Endothelial cell of umbilical vein (primary cell): ENCODE results near the gene KCNK10. TPM values are rescaled to one million over a fixed set of nuclear protein-coding genes. Genes with fewer than 3 reads are reported as not detected.

Source experiments
- BruUV-seq: library from RNA; stranded (reverse); fragments of 400-500 nt; replicated peaks from 2 replicates; lab custom pipeline; 2021; lab: Mats Ljungman, UMichigan
- CTCF ChIA-PET: fragments of 300-600, 350-600 bp; sonication (Branson Sonifier 250); formaldehyde crosslinking; loops from one replicate; lab custom pipeline; 2021; ENCODE audit warnings: antibody characterized with exemption, inconsistent platforms; lab: Charles Lee
- POLR2A ChIA-PET: fragments of 300-600, 350-600 bp; sonication (Branson Sonifier 250); formaldehyde crosslinking; loops from one replicate; lab custom pipeline; 2021; ENCODE audit warnings: antibody characterized with exemption, inconsistent platforms; lab: Charles Lee
- DNase-seq: peaks from one replicate; pipeline ENCODE4 v3.0.0-alpha.2; 2011; ENCODE audit warnings: low read depth, low spot score
- FAIRE-seq: peaks from 2 replicates; lab custom pipeline; 2011; peaks lifted over from hg19 to GRCh38; lab: Jason Lieb, UNC
- H2AFZ ChIP-seq: 2 replicates; pipeline ENCODE4 v1.6.0; 2012; ENCODE audit warnings: low read depth, low read length, control low read depth, inconsistent platforms
- H3K27ac ChIP-seq: 2 replicates; pipeline ENCODE4 v1.5.1; 2011; ENCODE audit warnings: low read depth, mild to moderate bottlenecking, control low read depth, low read length, moderate library complexity; ENCODE audit not compliant: insufficient read depth
- H3K27me3 ChIP-seq, 2 experiments: 2 replicates each; pipeline versions ENCODE4 v1.6.0 to v1.6.1; 2011; ENCODE audit warnings: low read length in 2 of 2, mixed read lengths in 1 of 2; ENCODE audit not compliant: control insufficient read depth in 2 of 2, insufficient read depth in 2 of 2
- H3K36me3 ChIP-seq, 2 experiments: 2 replicates in 1 of 2; 3 replicates in 1 of 2; pipeline ENCODE4 v1.5.1; 2011; ENCODE audit warnings: low read length in 2 of 2, mild to moderate bottlenecking in 1 of 2, moderate library complexity in 1 of 2; ENCODE audit not compliant: control insufficient read depth in 2 of 2, insufficient read depth in 2 of 2; ENCODE audit errors: extremely low read depth in 1 of 2
- H3K4me1 ChIP-seq: 3 replicates; pipeline ENCODE4 v1.5.1; 2011; ENCODE audit warnings: mild to moderate bottlenecking, low read length; ENCODE audit not compliant: control insufficient read depth, insufficient read depth; ENCODE audit errors: extremely low read depth
- H3K4me2 ChIP-seq: 2 replicates; pipeline ENCODE4 v1.6.1; 2011; ENCODE audit warnings: low read length, control low read depth, mixed read lengths; ENCODE audit not compliant: insufficient read depth
- H3K4me3 ChIP-seq, 3 experiments: fragments of 200-600 bp in 1 of 3; sonication (generic), shearing (Covaris generic) in 1 of 3; replicated peaks in 1 of 3; 2 replicates each; pipeline ENCODE4 v1.5.1; 2011 to 2016; ENCODE audit warnings: control low read depth in 3 of 3, low read length in 3 of 3, mild to moderate bottlenecking in 2 of 3, inconsistent platforms in 1 of 3, low read depth in 1 of 3, moderate library complexity in 1 of 3; ENCODE audit not compliant: insufficient read depth in 1 of 3
- H3K79me2 ChIP-seq: 2 replicates; pipeline ENCODE4 v1.6.0; 2012; ENCODE audit warnings: low read length, inconsistent platforms; ENCODE audit not compliant: control insufficient read depth, insufficient read depth
- H3K9ac ChIP-seq: replicated peaks from 2 replicates; pipeline ENCODE3; 2011; ENCODE audit warnings: low read length, control low read depth; ENCODE audit not compliant: insufficient read depth; ENCODE audit errors: extremely low read depth
- H3K9me1 ChIP-seq: replicated peaks from 3 replicates; pipeline ENCODE4 v1.6.0; 2011; ENCODE audit warnings: mild to moderate bottlenecking, low read length; ENCODE audit not compliant: control insufficient read depth, insufficient read depth; ENCODE audit errors: extremely low read depth
- H3K9me3 ChIP-seq: replicated peaks from 2 replicates; pipeline ENCODE4 v1.5.1; 2012; ENCODE audit warnings: low read length, inconsistent platforms; ENCODE audit not compliant: control insufficient read depth, insufficient read depth
- H4K20me1 ChIP-seq: replicated peaks from 2 replicates; pipeline ENCODE3; 2011; ENCODE audit warnings: mild to moderate bottlenecking, low read length; ENCODE audit not compliant: control insufficient read depth, insufficient read depth; ENCODE audit errors: extremely low read depth
- EZH2 ChIP-seq: IDR thresholded peaks from 2 replicates; pipeline ENCODE4 v1.6.1; 2012; ENCODE audit warnings: borderline replicate concordance, low read depth, mild to moderate bottlenecking, moderate library complexity, low read length, inconsistent platforms; ENCODE audit not compliant: severe bottlenecking
- FOS ChIP-seq: IDR thresholded peaks from 2 replicates; pipeline ENCODE4 v1.6.1; 2011; ENCODE audit warnings: mild to moderate bottlenecking, low read length, moderate library complexity, borderline replicate concordance; ENCODE audit not compliant: insufficient read depth
- GATA2 ChIP-seq: IDR thresholded peaks from 2 replicates; pipeline ENCODE4 v1.7.0; 2011; ENCODE audit warnings: low read depth, mild to moderate bottlenecking, moderate library complexity, mixed read lengths, low read length; ENCODE audit not compliant: insufficient read length, insufficient read depth
- JUN ChIP-seq: IDR thresholded peaks from 2 replicates; pipeline ENCODE4 v1.6.1; 2011; ENCODE audit warnings: borderline replicate concordance, low read depth; ENCODE audit not compliant: insufficient read length, insufficient read depth
- MYC ChIP-seq: IDR thresholded peaks from one replicate; pipeline ENCODE4 v1.6.1; 2011; ENCODE audit warnings: mild to moderate bottlenecking, low read depth, low read length
- POLR2A ChIP-seq: IDR thresholded peaks from 2 replicates; pipeline ENCODE4 v1.6.1; 2012; ENCODE audit warnings: low read depth, mild to moderate bottlenecking, control low read depth, low read length
- POLR2AphosphoS5 ChIP-seq: IDR thresholded peaks from 2 replicates; pipeline ENCODE4 v1.6.1; 2012; ENCODE audit warnings: low read depth, mild to moderate bottlenecking, control low read depth, low read length, moderate library complexity; ENCODE audit not compliant: insufficient read depth
- dilution Hi-C: fragments of 300-500 bp; cut with MboI; formaldehyde crosslinking; loops from one replicate; pipeline ENCODE4 v1.15.0; 2019; ENCODE audit warnings: low sequenced_read_pairs; ENCODE audit not compliant: extremely low pct_ligation_motif_present
- intact Hi-C: fragments of 100-400 bp; cut with micrococcal nuclease; formaldehyde crosslinking; loops from one replicate; pipeline ENCODE4 v1.10.0; 2022
- polyA plus RNA-seq, 4 experiments: library from polyadenylated mRNA; depleted of rRNA in 3 of 4; stranded (reverse) in 3 of 4; unstranded in 1 of 4; fragments of >200 nt; gene quantifications; 2 replicates each; pipeline versions ENCODE4 v1.2.1 to v1.2.3, GENCODE V29; 2011 to 2012; ENCODE audit warnings: missing spikeins in 1 of 4
- total RNA-seq: library from RNA; stranded (reverse); gene quantifications from 2 replicates; pipeline ENCODE4 v1.2.3, GENCODE V29; 2021
- TF ChIP-seq, protein P1 (sequence below), 2 donors: IDR thresholded peaks; 1 replicate in 1 of 2; 2 replicates in 1 of 2; pipeline ENCODE4 v1.5.1; 2011; ENCODE audit warnings: low read length in 2 of 2, mild to moderate bottlenecking in 2 of 2, moderate library complexity in 2 of 2, control low read depth in 1 of 2, inconsistent platforms in 1 of 2, low read depth in 1 of 2; ENCODE audit not compliant: insufficient read depth in 1 of 2; ENCODE audit errors: extremely low read depth in 1 of 2
- TF ChIP-seq, protein P2 (sequence below): IDR thresholded peaks from 2 replicates; pipeline ENCODE4 v1.6.1; 2011; ENCODE audit not compliant: insufficient read depth, insufficient read length

KCNK10 gene
- total and polyA plus RNA-seq, 2 donors (not counting 3 experiments of a cell fraction or from before 2014, with no cell fraction given) = not detected

DNA sequence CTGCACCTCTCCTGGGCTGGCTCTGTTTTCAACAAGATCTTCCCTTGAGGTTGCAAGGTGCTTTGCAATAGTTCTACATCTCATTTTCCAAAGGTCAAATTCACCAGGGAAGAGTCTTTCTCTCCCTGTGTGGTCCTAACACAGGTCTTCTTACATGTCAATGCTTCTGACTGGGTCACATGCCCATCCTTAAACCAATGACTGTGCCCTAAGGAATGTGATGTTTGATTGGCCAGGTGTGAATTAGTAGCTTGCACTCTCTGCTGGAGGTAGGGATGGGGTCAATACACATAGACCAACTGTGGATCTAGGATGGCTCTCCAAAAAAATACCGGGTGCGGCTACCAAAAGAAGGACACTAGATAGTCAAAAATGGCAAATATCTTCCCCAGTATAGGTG, 19.9 kb upstream of the KCNK10 start:
- Histone ChIP-seq H3K9ac (no peak overlapping the region), H3K79me2 (no peaks in the 10 kb centered on the region), H3K36me3 (no peaks in the 10 kb centered on the region), H3K27me3 (no peaks in the 10 kb centered on the region), H3K4me3 (no peak overlapping the region), H3K4me2 (no peak overlapping the region), H4K20me1 (no peaks in the 10 kb centered on the region), H3K27ac (no peak overlapping the region), H2AFZ (no peak overlapping the region), H3K4me1 (no peaks in the 10 kb centered on the region), H3K9me1 (no peaks in the 10 kb centered on the region), H3K9me3 (no peaks in the 10 kb centered on the region)
- DNase-seq (no peak), FAIRE-seq (no peak)
- ChIA-PET POLR2A (no interaction called here), CTCF (no interaction called here)
- intact Hi-C loops (no loop called here), dilution Hi-C loops (no loop called here)
- TF ChIP-seq EZH2 (no peak), GATA2 (no peak), POLR2AphosphoS5 (no peak)
- BruUV-seq = no TSS peak

DNA sequence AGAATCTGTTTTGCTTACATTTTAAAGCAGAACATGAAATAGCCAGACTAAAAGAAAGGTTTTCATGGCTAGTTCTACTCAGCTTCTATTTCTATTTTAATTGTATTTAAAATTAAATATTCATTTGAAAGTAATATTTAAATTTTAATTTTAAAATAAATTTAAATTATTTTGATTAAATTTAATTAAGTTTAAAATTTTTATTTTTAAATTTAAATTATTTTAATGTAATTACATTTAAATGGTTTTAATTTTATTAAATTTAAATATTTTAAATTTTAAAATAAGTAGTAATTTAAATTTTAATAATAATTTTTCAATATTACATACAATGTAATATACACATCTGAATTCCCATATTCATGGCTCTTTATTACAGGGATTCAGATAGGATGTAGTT, 17.3 kb upstream of the KCNK10 start:
- no peak overlapping the region for H3K9ac ChIP-seq
- intact Hi-C loops (no loop called here), dilution Hi-C loops (no loop called here)
- no peak overlapping the region for H3K4me2 ChIP-seq
- no peak overlapping the region for H3K4me3 ChIP-seq
- TF ChIP-seq POLR2AphosphoS5 (no peak), POLR2A (no peak), JUN (no peak), GATA2 (no peak), MYC (no peak), FOS (no peak), EZH2 (no peak)
- TF ChIP-seq, protein P1, sequence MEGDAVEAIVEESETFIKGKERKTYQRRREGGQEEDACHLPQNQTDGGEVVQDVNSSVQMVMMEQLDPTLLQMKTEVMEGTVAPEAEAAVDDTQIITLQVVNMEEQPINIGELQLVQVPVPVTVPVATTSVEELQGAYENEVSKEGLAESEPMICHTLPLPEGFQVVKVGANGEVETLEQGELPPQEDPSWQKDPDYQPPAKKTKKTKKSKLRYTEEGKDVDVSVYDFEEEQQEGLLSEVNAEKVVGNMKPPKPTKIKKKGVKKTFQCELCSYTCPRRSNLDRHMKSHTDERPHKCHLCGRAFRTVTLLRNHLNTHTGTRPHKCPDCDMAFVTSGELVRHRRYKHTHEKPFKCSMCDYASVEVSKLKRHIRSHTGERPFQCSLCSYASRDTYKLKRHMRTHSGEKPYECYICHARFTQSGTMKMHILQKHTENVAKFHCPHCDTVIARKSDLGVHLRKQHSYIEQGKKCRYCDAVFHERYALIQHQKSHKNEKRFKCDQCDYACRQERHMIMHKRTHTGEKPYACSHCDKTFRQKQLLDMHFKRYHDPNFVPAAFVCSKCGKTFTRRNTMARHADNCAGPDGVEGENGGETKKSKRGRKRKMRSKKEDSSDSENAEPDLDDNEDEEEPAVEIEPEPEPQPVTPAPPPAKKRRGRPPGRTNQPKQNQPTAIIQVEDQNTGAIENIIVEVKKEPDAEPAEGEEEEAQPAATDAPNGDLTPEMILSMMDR (IDR thresholded peaks at IDR 0.05; ENCODE audit: extremely low read depth in 1 of 2, insufficient read depth in 1 of 2, low read depth in 1 of 2, low read length in 2 of 2) = no peak
- TF ChIP-seq, protein P2, sequence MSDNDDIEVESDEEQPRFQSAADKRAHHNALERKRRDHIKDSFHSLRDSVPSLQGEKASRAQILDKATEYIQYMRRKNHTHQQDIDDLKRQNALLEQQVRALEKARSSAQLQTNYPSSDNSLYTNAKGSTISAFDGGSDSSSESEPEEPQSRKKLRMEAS = no peak
- POLR2A ChIA-PET = no interaction called here
- CTCF ChIA-PET = no interaction called here
- H3K9me3 ChIP-seq = no peaks in the 10 kb centered on the region
- no peaks in the 10 kb centered on the region for H3K36me3 ChIP-seq
- BruUV-seq = no TSS peak
- no peaks in the 10 kb centered on the region for H3K79me2 ChIP-seq
- H3K27ac ChIP-seq = no peak overlapping the region
- H2AFZ ChIP-seq = no peak overlapping the region
- no peaks in the 10 kb centered on the region for H3K27me3 ChIP-seq
- no peaks in the 10 kb centered on the region for H3K9me1 ChIP-seq
- no peaks in the 10 kb centered on the region for H3K4me1 ChIP-seq
- H4K20me1 ChIP-seq = no peaks in the 10 kb centered on the region
- no peak for DNase-seq
- no peak for FAIRE-seq
